Measurements from ENCODE around the gene DHX8. TPM values are rescaled to one million over a fixed set of nuclear protein-coding genes. Genes with fewer than 3 reads are reported as not detected.

Gene DHX8
- total and polyA plus RNA-seq, 2 donors (not counting 3 experiments of a cell fraction or from before 2014, with no cell fraction given): 34.9 to 65.6 TPM

GRCh38 chr17:43437756-43438155 lies 46.0 kb upstream of the DHX8 start:
- no TSS peak for BruUV-seq (replicated peaks)
- no peak for FAIRE-seq

More at GRCh38 chr17:43437756-43438155, 46.0 kb upstream of the DHX8 start:
- Histone ChIP-seq H3K36me3 (ENCODE audit: control insufficient read depth in 2 of 2, extremely low read depth in 1 of 2, insufficient read depth in 2 of 2, low read length in 2 of 2) (no peaks in the 10 kb centered on the region), H3K4me2 (ENCODE audit: insufficient read depth, low read length) (no peak overlapping the region), H3K4me3 (replicated peaks in 1 of 3; ENCODE audit: insufficient read depth in 1 of 3, low read depth in 1 of 3, low read length in 3 of 3) (no peak overlapping the region), H3K27me3 (ENCODE audit: control insufficient read depth in 2 of 2, insufficient read depth in 2 of 2, low read length in 2 of 2) (peaks cover 0 to 5% of the 10 kb centered on the region in 2 experiments), H3K9me1 (replicated peaks; ENCODE audit: control insufficient read depth, extremely low read depth, insufficient read depth, low read length) (no peaks in the 10 kb centered on the region), H3K27ac (ENCODE audit: insufficient read depth, low read depth, low read length) (no peak overlapping the region), H2AFZ (ENCODE audit: low read depth, low read length) (no peak overlapping the region), H3K9ac (replicated peaks; ENCODE audit: extremely low read depth, insufficient read depth, low read length) (no peak overlapping the region), H4K20me1 (replicated peaks; ENCODE audit: control insufficient read depth, extremely low read depth, insufficient read depth, low read length) (no peaks in the 10 kb centered on the region), H3K4me1 (ENCODE audit: control insufficient read depth, extremely low read depth, insufficient read depth, low read length) (no peaks in the 10 kb centered on the region), H3K79me2 (ENCODE audit: control insufficient read depth, insufficient read depth, low read length) (no peaks in the 10 kb centered on the region), H3K9me3 (replicated peaks; ENCODE audit: control insufficient read depth, insufficient read depth, low read length) (no peaks in the 10 kb centered on the region)
- POLR2A ChIA-PET: no interaction called here
- TF ChIP-seq CTCF (IDR thresholded peaks at IDR 0.05; ENCODE audit: extremely low read depth in 1 of 2, insufficient read depth in 1 of 2, low read depth in 1 of 2, low read length in 2 of 2) (no peak), MYC (IDR thresholded peaks at IDR 0.05; ENCODE audit: low read depth, low read length) (no peak), EZH2 (IDR thresholded peaks at IDR 0.05; ENCODE audit: borderline replicate concordance, low read depth, low read length, severe bottlenecking) (no peak), GATA2 (IDR thresholded peaks at IDR 0.05; ENCODE audit: insufficient read depth, insufficient read length, low read depth, low read length) (no peak)
- dilution Hi-C loops (cut with MboI; ENCODE audit: extremely low pct_ligation_motif_present, low sequenced_read_pairs) (no loop called here), intact Hi-C loops (cut with micrococcal nuclease) (no loop called here)
- CTCF ChIA-PET: interaction anchor here (1.0 kb wide), 1 partner anchor 17 kb away, joined by 3 read pairs; no protein-coding TSS in a partner anchor
- no peak for DNase-seq (ENCODE audit: low read depth, low spot score)
